Uterus (tissue), 4 donors: ENCODE data around the gene UBALD2. TPM values are rescaled to one million over a fixed set of nuclear protein-coding genes. Genes with fewer than 3 reads are reported as not detected.
A peak's percentile ranks its signal among the peaks of the same experiment; 100 is the strongest.

Source experiments
- DNase-seq, 2 donors: peaks; one replicate each; pipeline ENCODE4 v3.0.0-alpha.2; 2019 to 2020
- H3K27ac ChIP-seq, 2 donors: fragments of 200-600 bp; sonication (generic); 1 replicate in 1 of 2; 2 replicates in 1 of 2; pipeline ENCODE4 v1.5.1; 2016 to 2018
- H3K27me3 ChIP-seq, 2 donors: fragments of 200-600 bp; sonication (generic); one replicate each; pipeline ENCODE4 v1.5.1; 2018 to 2019; ENCODE audit warnings: control low read depth in 1 of 2
- H3K36me3 ChIP-seq, 2 donors: fragments of 200-600 bp; sonication (generic); one replicate each; pipeline ENCODE4 v1.5.1; 2019; ENCODE audit warnings: control low read depth in 1 of 2
- H3K4me1 ChIP-seq, 2 donors: fragments of 200-600 bp; sonication (generic); one replicate each; pipeline ENCODE4 v1.5.1; 2018 to 2019; ENCODE audit warnings: control low read depth in 1 of 2
- H3K4me3 ChIP-seq, 2 donors: fragments of 200-600 bp; sonication (generic); 1 replicate in 1 of 2; 2 replicates in 1 of 2; pipeline ENCODE4 v1.5.1; 2018 to 2019; ENCODE audit warnings: mild to moderate bottlenecking in 1 of 2
- H3K9me3 ChIP-seq, 2 donors: fragments of 200-600 bp; sonication (generic); one replicate each; pipeline ENCODE4 v1.5.1; 2019; ENCODE audit warnings: control low read depth in 1 of 2
- CTCF ChIP-seq, 4 experiments: fragments of 200-600 bp in 2 of 4; fragments of 450-650 bp in 2 of 4; sonication (generic) in 2 of 4; IDR thresholded peaks; one replicate each; pipeline ENCODE4 v1.5.1; 2016 to 2019; ENCODE audit warnings: antibody characterized with exemption in 4 of 4, mild to moderate bottlenecking in 2 of 4, moderate library complexity in 1 of 4
- POLR2A ChIP-seq, 2 donors: fragments of 450-650 bp; IDR thresholded peaks; one replicate each; pipeline ENCODE4 v1.6.1; 2016; ENCODE audit warnings: antibody characterized with exemption in 2 of 2, mild to moderate bottlenecking in 1 of 2, moderate library complexity in 1 of 2
- intact Hi-C: fragments of 100-400 bp; cut with DNase I; formaldehyde crosslinking; loops from one replicate; pipeline ENCODE4 v1.15.1; 2023; ENCODE audit warnings: low total_unique reads
- small RNA-seq: library from RNA; depleted of rRNA; stranded (forward); fragments of <200 nt; gene quantifications from one replicate; pipeline ENCODE3, GENCODE V24; 2016
- total RNA-seq, 4 donors: library from RNA; depleted of rRNA in 3 of 4; stranded (reverse); fragments of >200 nt in 3 of 4; gene quantifications; one replicate each; pipeline versions ENCODE4 v1.1.0 to v1.2.4, GENCODE V29; 2014 to 2023
- donor health status: DM: yes; HTN: yes; CAD: no.

The UBALD2 gene
- total RNA-seq, 4 donors from 2014 or later = 2.0 to 17.4 (median 9.2) TPM

DNA sequence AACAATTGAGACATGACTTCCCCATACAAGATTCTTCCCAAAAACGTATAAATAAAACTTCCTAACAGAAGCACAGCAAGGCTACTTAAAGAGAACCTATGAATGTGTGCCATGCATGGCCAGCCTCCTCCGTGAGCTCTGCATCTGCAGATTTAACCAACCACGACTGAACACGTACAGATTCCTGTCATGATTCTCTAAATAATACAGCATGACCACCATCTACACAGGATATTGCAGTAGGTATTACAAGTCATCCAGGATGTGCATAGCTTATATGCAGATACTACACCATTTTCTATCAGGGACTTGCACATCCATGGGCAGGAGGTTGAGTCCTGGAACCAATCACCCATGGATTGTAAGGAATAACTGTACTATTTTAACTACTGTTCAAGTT lies 44.3 kb downstream of the UBALD2 start:
- H3K36me3 ChIP-seq = no peaks in the 10 kb centered on the region
- no peaks in the 10 kb centered on the region for H3K9me3 ChIP-seq
- H3K4me3 ChIP-seq = no peak overlapping the region
- no peaks in the 10 kb centered on the region for H3K27me3 ChIP-seq
- no peaks in the 10 kb centered on the region for H3K4me1 ChIP-seq
- intact Hi-C loops = no loop called here
- no peak for DNase-seq
- TF ChIP-seq POLR2A (IDR thresholded peaks at IDR 0.05) = no peak
- no peak for TF ChIP-seq CTCF (IDR thresholded peaks at IDR 0.05)
- no peak overlapping the region for H3K27ac ChIP-seq

GRCh38 chr17:76312735-76313134 lies 47.6 kb downstream of the UBALD2 start:
- H3K27me3 ChIP-seq = no peaks in the 10 kb centered on the region
- no peaks in the 10 kb centered on the region for H3K4me1 ChIP-seq
- no peak overlapping the region for H3K27ac ChIP-seq
- intact Hi-C loops = no loop called here
- no peak overlapping the region for H3K4me3 ChIP-seq
- TF ChIP-seq POLR2A (IDR thresholded peaks at IDR 0.05) (no peak), CTCF (IDR thresholded peaks at IDR 0.05) (no peak)
- no peaks in the 10 kb centered on the region for H3K36me3 ChIP-seq
- no peaks in the 10 kb centered on the region for H3K9me3 ChIP-seq
- DNase-seq = no peak

DNA sequence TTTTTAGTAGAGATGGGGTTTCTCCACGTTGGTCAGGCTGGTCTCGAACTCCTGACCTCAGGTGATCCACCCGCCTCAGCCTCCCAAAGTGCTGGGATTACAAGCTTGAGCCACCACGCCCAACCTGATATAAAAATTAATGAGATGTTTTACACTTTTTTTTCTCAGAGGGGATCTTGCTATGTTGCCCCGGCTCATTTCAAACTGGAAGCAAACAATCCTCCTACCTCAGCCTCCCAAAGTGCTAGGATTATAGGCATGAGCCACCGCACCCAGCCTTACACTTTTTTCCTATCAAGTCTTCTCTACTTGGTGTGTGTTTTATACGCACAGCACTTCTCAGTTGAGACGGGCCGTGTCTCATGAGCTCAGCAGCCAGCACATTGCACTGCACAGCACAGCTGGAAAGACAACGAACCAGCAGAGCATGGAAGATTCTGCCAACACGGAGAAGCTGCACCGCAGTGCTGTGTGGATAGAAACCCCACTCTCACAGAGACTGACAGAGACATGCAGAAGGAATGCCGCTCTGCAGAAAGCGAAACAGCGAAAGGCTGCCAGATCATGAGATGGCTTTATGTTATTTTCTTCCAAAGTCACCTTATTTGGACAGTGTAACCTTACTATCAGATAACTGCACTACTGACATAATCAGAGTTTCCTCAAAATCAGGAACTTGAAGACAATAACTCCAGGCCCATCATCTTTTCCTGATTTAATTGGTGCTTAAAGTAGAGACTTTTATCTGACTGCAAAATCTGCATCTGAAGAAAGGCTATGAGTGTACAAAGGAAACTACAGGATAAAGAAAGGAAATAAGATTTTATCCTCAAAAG lies 49.5 kb downstream of the UBALD2 start:
- Histone ChIP-seq H3K27me3 (no peaks in the 10 kb centered on the region), H3K4me3 (no peak overlapping the region), H3K27ac (peak overlapping the region in 1 of 2 donors; percentile 69), H3K9me3 (no peaks in the 10 kb centered on the region), H3K36me3 (no peaks in the 10 kb centered on the region), H3K4me1 (no peaks in the 10 kb centered on the region)
- TF ChIP-seq POLR2A (IDR thresholded peaks at IDR 0.05) (no peak), CTCF (IDR thresholded peaks at IDR 0.05) (no peak)
- peak in 1 of 2 donors; percentile 24 for DNase-seq
- intact Hi-C loops = no loop called here

DNA sequence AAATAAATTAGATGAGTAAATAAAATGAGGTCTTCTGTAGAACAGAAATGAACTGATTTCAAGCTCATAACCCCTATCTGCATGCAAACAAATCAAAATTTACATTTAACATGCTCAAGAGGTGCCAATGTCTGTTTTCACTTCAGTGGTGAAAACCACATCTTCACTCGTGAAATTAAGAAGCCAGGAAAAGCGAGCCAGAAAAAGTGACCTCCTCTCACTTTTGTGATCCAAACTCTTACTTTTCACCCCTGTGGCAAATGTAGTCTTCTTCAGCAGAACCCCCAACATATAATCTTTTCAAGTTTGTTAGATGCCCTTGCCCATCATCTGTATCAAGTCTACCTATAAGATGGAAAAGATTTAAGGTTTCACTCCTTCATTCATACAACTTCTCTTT lies 52.4 kb downstream of the UBALD2 start:
- H3K4me3 ChIP-seq = no peak overlapping the region
- no peaks in the 10 kb centered on the region for H3K27me3 ChIP-seq
- no peak overlapping the region for H3K27ac ChIP-seq
- intact Hi-C loops = no loop called here
- no peaks in the 10 kb centered on the region for H3K4me1 ChIP-seq
- TF ChIP-seq POLR2A (IDR thresholded peaks at IDR 0.05) (no peak), CTCF (IDR thresholded peaks at IDR 0.05) (no peak)
- DNase-seq = no peak
- no peaks in the 10 kb centered on the region for H3K9me3 ChIP-seq
- H3K36me3 ChIP-seq = no peaks in the 10 kb centered on the region

DNA sequence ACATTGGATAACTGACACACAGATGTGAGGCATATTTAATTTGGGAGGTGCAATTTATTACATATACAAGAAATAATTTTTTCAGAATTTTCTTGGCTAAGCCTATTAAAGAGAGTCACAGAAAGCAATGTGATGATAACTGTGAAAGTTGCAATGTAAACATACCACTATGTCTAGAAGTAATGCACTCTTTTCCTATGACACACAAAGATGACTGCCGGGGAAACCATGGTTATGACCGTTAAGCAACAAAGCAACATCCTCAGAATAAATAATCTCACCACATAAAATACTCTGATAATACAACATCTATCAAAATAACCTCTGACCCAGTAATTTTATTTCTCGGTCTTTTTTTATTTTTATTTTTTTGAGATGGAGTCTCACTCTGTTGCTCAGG lies 53.4 kb downstream of the UBALD2 start:
- H3K27ac ChIP-seq = no peak overlapping the region
- no peak overlapping the region for H3K4me3 ChIP-seq
- TF ChIP-seq POLR2A (IDR thresholded peaks at IDR 0.05) = no peak
- TF ChIP-seq CTCF (IDR thresholded peaks at IDR 0.05) = no peak
- no peaks in the 10 kb centered on the region for H3K27me3 ChIP-seq
- no peak for DNase-seq
- no peaks in the 10 kb centered on the region for H3K9me3 ChIP-seq
- H3K36me3 ChIP-seq = no peaks in the 10 kb centered on the region
- no peaks in the 10 kb centered on the region for H3K4me1 ChIP-seq
- intact Hi-C loops = no loop called here

Small RNA genes within 50 kb of the gene (small RNA-seq; reads per million reads assigned to genes)
- gene RF00019 = not detected

Other genes with a start within 250 kb of the UBALD2 start
- 1 to 10 TPM in 3 of 4 donors, under 1 TPM in 1; 0.59 to 3.7 (median 2.8) TPM for gene EVPL, start 238.0 kb upstream of the UBALD2 start, total RNA-seq
- 100 to 1,000 TPM in 1 of 4 donors, 10 to 100 TPM in 3; 25.1 to 117 (median 65.0) TPM for gene SRP68, start 192.8 kb upstream of the UBALD2 start, total RNA-seq
- not detected for gene GALR2, start 190.6 kb upstream of the UBALD2 start, total RNA-seq
- gene ZACN, start 186.2 kb upstream of the UBALD2 start, total RNA-seq = not detected
- 100 to 1,000 TPM in 3 of 4 donors, 10 to 100 TPM in 1; 34.7 to 118 (median 109) TPM for gene EXOC7, start 161.6 kb upstream of the UBALD2 start, total RNA-seq
- gene FOXJ1, start 124.1 kb upstream of the UBALD2 start, total RNA-seq = 10 to 100 TPM in 1 of 4 donors, 1 to 10 TPM in 1, under 1 TPM in 2; 0.51 to 14.0 (median 1.0) TPM
- gene RNF157, start 24.9 kb upstream of the UBALD2 start, total RNA-seq = 1 to 10 TPM in 3 of 4 donors, under 1 TPM in 1; 0.77 to 5.7 (median 1.7) TPM
- 1 to 10 TPM in 3 of 4 donors, under 1 TPM in 1; under 0.01 to 7.2 (median 4.4) TPM for gene QRICH2, start 42.9 kb downstream of the UBALD2 start, total RNA-seq
- 10 to 100 TPM; 52.4 to 82.3 (median 68.7) TPM for gene PRPSAP1, start 88.6 kb downstream of the UBALD2 start, total RNA-seq
- gene SPHK1, start 119.3 kb downstream of the UBALD2 start, total RNA-seq = 10 to 100 TPM in 2 of 4 donors, 1 to 10 TPM in 2; 7.9 to 33.2 (median 12.0) TPM
- gene UBE2O, start 187.8 kb downstream of the UBALD2 start, total RNA-seq = 10 to 100 TPM in 2 of 4 donors, 1 to 10 TPM in 2; 5.0 to 31.5 (median 17.9) TPM
- gene AANAT, start 202.3 kb downstream of the UBALD2 start, total RNA-seq = not detected
- gene RHBDF2, start 236.1 kb downstream of the UBALD2 start, total RNA-seq = 10 to 100 TPM in 2 of 4 donors, 1 to 10 TPM in 2; 3.8 to 26.1 (median 8.4) TPM